Lower leg skin (tissue), 4 donors: ENCODE measurements around the gene RGS18. TPM values are rescaled to one million over a fixed set of nuclear protein-coding genes. Genes with fewer than 3 reads are reported as not detected.

ENCODE experiments used
- DNase-seq, 2 donors: peaks; one replicate each; pipeline ENCODE4 v3.0.0-alpha.2; 2019; ENCODE audit warnings: low spot score in 2 of 2
- H3K4me3 ChIP-seq: fragments of 200-600 bp; sonication (generic); 2 replicates; pipeline ENCODE4 v1.5.1; 2017; ENCODE audit warnings: mild to moderate bottlenecking, low read depth; ENCODE audit not compliant: poor library complexity, severe bottlenecking
- CTCF ChIP-seq, 3 donors: fragments of 450-650 bp; IDR thresholded peaks; one replicate each; pipeline ENCODE4 v1.5.1; 2016; ENCODE audit warnings: antibody characterized with exemption in 3 of 3, mild to moderate bottlenecking in 3 of 3, moderate library complexity in 2 of 3
- POLR2A ChIP-seq, 2 donors: fragments of 450-650 bp; IDR thresholded peaks; one replicate each; pipeline ENCODE4 v1.6.1; 2016 to 2017; ENCODE audit warnings: antibody characterized with exemption in 2 of 2, mild to moderate bottlenecking in 1 of 2, moderate library complexity in 1 of 2
- WGBS, 2 donors: methylation state at CpG; one replicate each; pipeline ENCODE4 v1.1.5; 2018; 5-methylcytosine and 5-hydroxymethylcytosine counted together
- intact Hi-C: fragments of 100-400 bp; cut with DNase I; formaldehyde crosslinking; loops from one replicate; pipeline ENCODE4 v1.15.0; 2023; ENCODE audit warnings: low total_unique reads
- total RNA-seq, 4 donors: library from RNA; depleted of rRNA; stranded (reverse); fragments of >200 nt; gene quantifications; one replicate each; pipeline ENCODE4 v1.1.0, GENCODE V29; 2016

The RGS18 gene
- total RNA-seq, result 1 to 10 TPM in 1 of 4 donors, under 1 TPM in 2, not detected in 1; 0.13 to 1.0 (median 0.84) TPM

GRCh38 chr1:192158181-192158580 lies at the start of gene RGS18:
Gene RGS18 (plus strand): TSS chr1:192158462. CDS start chr1:192158638, 176 bp downstream.
- WGBS, 2 donors, result 63 to 69% methylated on average over 3 of the region's 3 CpGs
- intact Hi-C loops, result no loop called here
- H3K4me3 ChIP-seq, result no peak within 1 kb of the TSS
- DNase-seq, result peak in 1 of 2 donors; percentile 28
- TF ChIP-seq POLR2A (IDR thresholded peaks at IDR 0.05), result no peak

- no peak overlapping the region for H3K4me3 ChIP-seq
- TF ChIP-seq CTCF (IDR thresholded peaks at IDR 0.05) (no peak), POLR2A (IDR thresholded peaks at IDR 0.05) (no peak)
- DNase-seq, result no peak
- intact Hi-C loops, result no loop called here
- WGBS, 2 donors, result 92 to 94% methylated on average over 2 of the region's 2 CpGs
These were observed 48.7 kb upstream of the RGS18 start for GRCh38 chr1:192109576-192109975.

GRCh38 chr1:192115000-192115399 lies 43.3 kb upstream of the RGS18 start:
- intact Hi-C loops, result no loop called here
- TF ChIP-seq CTCF (IDR thresholded peaks at IDR 0.05), result no peak
- DNase-seq, result no peak
- no peak overlapping the region for H3K4me3 ChIP-seq
- 88 to 92% methylated on average over 3 of the region's 3 CpGs for WGBS, 2 donors

- intact Hi-C loops, result no loop called here
- DNase-seq, result no peak
- TF ChIP-seq CTCF (IDR thresholded peaks at IDR 0.05), result no peak
- no peak for TF ChIP-seq POLR2A (IDR thresholded peaks at IDR 0.05)
- 60 to 68% methylated on average over 2 of the region's 2 CpGs for WGBS, 2 donors
- no peak overlapping the region for H3K4me3 ChIP-seq
These were observed 39.3 kb upstream of the RGS18 start for GRCh38 chr1:192118881-192119405.

- intact Hi-C loops, result no loop called here
- H3K4me3 ChIP-seq, result no peak overlapping the region
- WGBS, 2 donors, result 88 to 93% methylated on average over 2 of the region's 2 CpGs
These were observed 38.6 kb upstream of the RGS18 start for GRCh38 chr1:192119701-192120100.

GRCh38 chr1:192122668-192123067 lies 35.6 kb upstream of the RGS18 start:
- intact Hi-C loops, result loop anchor here (2.0 kb wide), 1 partner anchor 16 kb away; no protein-coding TSS in a partner anchor
- DNase-seq, result no peak
- no peak overlapping the region for H3K4me3 ChIP-seq
- no peak for TF ChIP-seq POLR2A (IDR thresholded peaks at IDR 0.05)
- TF ChIP-seq CTCF (IDR thresholded peaks at IDR 0.05), result no peak

More at GRCh38 chr1:192119701-192120100, 38.6 kb upstream of the RGS18 start:
- TF ChIP-seq POLR2A (IDR thresholded peaks at IDR 0.05) (no peak), CTCF (IDR thresholded peaks at IDR 0.05) (no peak)
- no peak for DNase-seq
